Naive thymus-derived CD4-positive, alpha-beta T cell (primary cell): ENCODE data around the gene COPG1. TPM values are rescaled to one million over a fixed set of nuclear protein-coding genes. Genes with fewer than 3 reads are reported as not detected.

Source experiments
- ATAC-seq: fragments of 150-1000 bp; cut with Tn5 transposase; 2 replicates; pipeline ENCODE4 v1.10.0; 2021; ENCODE audit warnings: mild to moderate bottlenecking, moderate library complexity
- CTCF ChIA-PET: fragments of 350-600 bp; sonication (Branson Sonifier 250); formaldehyde crosslinking; loops from one replicate; lab custom pipeline; 2021; ENCODE audit warnings: antibody characterized with exemption; lab: Charles Lee
- POLR2A ChIA-PET: fragments of 350-600 bp; sonication (Branson Sonifier 250); formaldehyde crosslinking; loops from one replicate; lab custom pipeline; 2021; ENCODE audit warnings: antibody characterized with exemption, inconsistent platforms; lab: Charles Lee
- DNase-seq, 9 donors: peaks; one replicate each; pipeline versions ENCODE4 v3.0.0 to v3.0.0-alpha.2; 2020 to 2022; ENCODE audit warnings: mixed read lengths in 1 of 9
- H3K27ac ChIP-seq: one replicate; pipeline ENCODE4 v1.7.0; 2013; ENCODE audit warnings: mild to moderate bottlenecking, low read depth, low read length, moderate library complexity
- H3K27me3 ChIP-seq, 2 donors: one replicate each; pipeline ENCODE4 v1.7.0; 2013; ENCODE audit warnings: low read length in 2 of 2, mild to moderate bottlenecking in 2 of 2, moderate library complexity in 2 of 2; ENCODE audit not compliant: control insufficient read depth in 2 of 2, insufficient read depth in 2 of 2
- H3K36me3 ChIP-seq, 3 experiments: 1 replicate in 2 of 3; 2 replicates in 1 of 3; pipeline ENCODE4 v1.7.0; 2013; ENCODE audit warnings: low read length in 3 of 3, mild to moderate bottlenecking in 3 of 3, moderate library complexity in 1 of 3; ENCODE audit not compliant: insufficient read depth in 3 of 3, control insufficient read depth in 2 of 3
- H3K4me1 ChIP-seq, 2 donors: one replicate each; pipeline ENCODE4 v1.7.0; 2013; ENCODE audit warnings: low read length in 2 of 2, mild to moderate bottlenecking in 2 of 2, moderate library complexity in 1 of 2; ENCODE audit not compliant: control insufficient read depth in 2 of 2, insufficient read depth in 2 of 2
- H3K4me3 ChIP-seq: 2 replicates; pipeline ENCODE4 v1.7.0; 2013; ENCODE audit warnings: mild to moderate bottlenecking, low read length
- H3K9me3 ChIP-seq, 3 experiments: 1 replicate in 2 of 3; 2 replicates in 1 of 3; pipeline ENCODE4 v1.7.0; 2013; ENCODE audit warnings: low read length in 3 of 3; ENCODE audit not compliant: control insufficient read depth in 2 of 3
- H3K27ac Mint-ChIP-seq, 9 donors: one replicate each; pipeline ENCODE4 v1.8.0; 2020 to 2022; ENCODE audit warnings: mixed read lengths in 9 of 9, mild to moderate bottlenecking in 8 of 9, moderate library complexity in 5 of 9, inconsistent platforms in 2 of 9
- H3K27me3 Mint-ChIP-seq, 5 donors: one replicate each; pipeline ENCODE4 v1.8.0; 2021 to 2022; ENCODE audit warnings: mixed read lengths in 5 of 5, mild to moderate bottlenecking in 1 of 5
- H3K36me3 Mint-ChIP-seq, 5 donors: one replicate each; pipeline ENCODE4 v1.8.0; 2020 to 2022; ENCODE audit warnings: mixed read lengths in 5 of 5, mild to moderate bottlenecking in 3 of 5, inconsistent platforms in 1 of 5
- H3K4me1 Mint-ChIP-seq, 7 donors: one replicate each; pipeline ENCODE4 v1.8.0; 2020 to 2022; ENCODE audit warnings: mixed read lengths in 7 of 7, mild to moderate bottlenecking in 3 of 7, inconsistent platforms in 1 of 7
- H3K4me3 Mint-ChIP-seq, 10 donors: one replicate each; pipeline ENCODE4 v1.8.0; 2020 to 2022; ENCODE audit warnings: mild to moderate bottlenecking in 10 of 10, mixed read lengths in 10 of 10, moderate library complexity in 6 of 10, inconsistent platforms in 2 of 10
- H3K9me3 Mint-ChIP-seq, 11 donors: one replicate each; pipeline ENCODE4 v1.8.0; 2020 to 2022; ENCODE audit warnings: mixed read lengths in 11 of 11, mild to moderate bottlenecking in 4 of 11, inconsistent platforms in 1 of 11, moderate library complexity in 1 of 11
- intact Hi-C, 2 donors: fragments of 100-400 bp; cut with micrococcal nuclease; formaldehyde crosslinking; loops; one replicate each; pipeline ENCODE4 v1.15.1; 2023
- polyA plus RNA-seq, 2 donors: library from polyadenylated mRNA; unstranded; fragments of 300-500 nt; fragmentation: Illumina TruSeq; gene quantifications; one replicate each; pipeline ENCODE4 v1.2.3, GENCODE V29; 2021
- total RNA-seq, 6 experiments: library from RNA in 5 of 6; stranded (reverse) in 5 of 6; gene quantifications; 1 replicate in 5 of 6; 2 replicates in 1 of 6; pipeline ENCODE4 v1.2.3 and lab custom pipeline; 2021 to 2026

The COPG1 gene
- total and polyA plus RNA-seq, 7 experiments from 2014 or later = 57.4 to 177 (median 99.8) TPM

DNA sequence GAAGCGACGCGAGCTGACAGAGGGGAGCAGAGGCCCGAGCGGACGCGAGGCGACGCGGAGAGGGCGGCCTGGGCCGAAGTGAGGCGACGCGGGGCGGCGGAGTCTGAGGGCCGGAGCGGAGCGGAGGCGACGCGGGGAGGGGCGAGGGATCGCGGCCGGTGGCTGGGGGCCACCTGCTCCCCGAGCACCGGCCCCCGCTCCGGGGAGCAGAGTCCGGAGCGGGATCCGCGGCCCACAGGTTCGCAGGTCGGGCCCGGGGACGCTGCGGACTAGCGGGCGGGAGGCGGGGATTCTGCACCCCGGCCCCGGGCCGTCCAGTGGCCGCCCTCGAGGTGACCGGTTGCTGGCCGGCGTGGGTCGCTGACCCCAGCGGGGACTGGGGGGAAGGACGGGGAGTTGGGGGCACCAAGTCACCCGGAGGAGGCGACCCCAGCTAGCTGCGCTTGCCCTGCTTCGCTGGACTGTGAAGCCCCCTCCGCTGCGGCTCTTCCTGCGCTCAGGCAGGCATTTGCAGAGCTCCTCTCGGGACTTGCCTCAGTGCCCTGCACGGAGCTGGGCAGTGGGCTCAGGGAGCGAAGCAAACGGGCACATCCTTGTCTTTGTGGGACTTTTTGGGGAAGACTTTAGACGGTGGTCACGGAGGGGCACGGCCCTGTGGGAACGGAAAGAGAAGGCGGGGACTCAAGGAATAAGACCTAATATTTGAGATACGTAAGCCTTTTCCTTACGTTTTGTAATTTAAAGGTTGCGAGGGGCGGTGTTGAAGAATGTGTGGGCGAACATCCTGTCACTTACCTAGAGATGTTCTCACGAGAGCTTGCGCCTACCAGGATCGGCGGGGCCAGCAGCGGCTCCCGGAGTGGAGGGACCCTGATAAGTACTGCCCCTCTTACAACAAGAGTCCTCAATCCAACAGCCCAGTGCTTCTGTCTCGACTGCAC, 29.8 kb downstream of the COPG1 start:
- Mint-ChIP-seq H3K9me3 (no peaks in the 10 kb centered on the region), H3K4me1 (peaks cover 21 to 56% (median 43%) of the 10 kb centered on the region in 7 donors), H3K27ac (peak overlapping the region; percentile 89 to 100 (median 98)), H3K4me3 (peak overlapping the region; percentile 95 to 99 (median 98)), H3K36me3 (peaks cover 0 to 23% (median 3%) of the 10 kb centered on the region in 5 donors), H3K27me3 (no peaks in the 10 kb centered on the region)
- ATAC-seq (peak; percentile 14), DNase-seq (peak; percentile 25 to 64 (median 58))
- peaks cover 0 to 38% (median 12%) of the 10 kb centered on the region in 3 experiments for H3K36me3 ChIP-seq
- H3K27ac ChIP-seq = peak overlapping the region; percentile 99
- no peaks in the 10 kb centered on the region for H3K9me3 ChIP-seq
- intact Hi-C loops = loop anchor here (1.0 to 10.0 kb wide), 14 partner anchors 30 to 1227 kb away; partner anchors contain the start of genes COPG1 (in 2 of the 2), IFT122 (in 2 of the 2), ISY1 (in 2 of the 2) and TMCC1 (in 2 of the 2)
- ChIA-PET CTCF (interaction anchor here (0.6 to 3.2 kb wide), 3 partner anchors 33 to 159 kb away, joined by 3 to 19 read pairs (median 4); a partner anchor contains a TSS), POLR2A (interaction anchor here (0.6 to 9.0 kb wide), 21 partner anchors 10 to 789 kb away, joined by 3 to 251 read pairs (median 4); partner anchors contain the start of genes CNBP, COPG1, IFT122 and MBD4)
- no peaks in the 10 kb centered on the region for H3K27me3 ChIP-seq
- peaks cover 14 to 29% of the 10 kb centered on the region in 2 donors for H3K4me1 ChIP-seq
- peak overlapping the region; percentile 99 for H3K4me3 ChIP-seq

GRCh38 chr3:129280183-129280582, 30.8 kb downstream of the COPG1 start:
- peak overlapping the region in 8 of 9 donors; percentile 86 to 100 (median 98) for H3K27ac Mint-ChIP-seq
- CTCF ChIA-PET = interaction anchor here (1.1 to 3.2 kb wide), 2 partner anchors 34 to 36 kb away, joined by 4 to 19 read pairs; a partner anchor contains a TSS
- no peak for ATAC-seq

GRCh38 chr3:129281726-129282125, 32.3 kb downstream of the COPG1 start:
- H3K4me3 Mint-ChIP-seq = peak overlapping the region in 7 of 10 donors; percentile 18 to 74 (median 57)
- H3K9me3 ChIP-seq = no peaks in the 10 kb centered on the region
- DNase-seq = no peak
- H3K27ac Mint-ChIP-seq = peak overlapping the region; percentile 16 to 100 (median 85)
- no peak for ATAC-seq
- H3K27ac ChIP-seq = peak overlapping the region; percentile 54
- H3K4me3 ChIP-seq = no peak overlapping the region
- no peaks in the 10 kb centered on the region for H3K9me3 Mint-ChIP-seq
- ChIA-PET POLR2A (interaction anchor here (0.6 to 9.0 kb wide), 2 partner anchors 32 to 550 kb away, joined by 3 to 251 read pairs; a partner anchor contains a TSS), CTCF (no interaction called here)
- H3K36me3 Mint-ChIP-seq = peaks cover 0 to 16% (median 4%) of the 10 kb centered on the region in 5 donors
- H3K36me3 ChIP-seq = peaks cover 0 to 22% (median 4%) of the 10 kb centered on the region in 3 experiments
- H3K27me3 ChIP-seq = no peaks in the 10 kb centered on the region
- H3K4me1 Mint-ChIP-seq = peaks cover 29 to 74% (median 59%) of the 10 kb centered on the region in 7 donors
- H3K4me1 ChIP-seq = peaks cover 14 to 29% of the 10 kb centered on the region in 2 donors
- intact Hi-C loops = no loop called here
- H3K27me3 Mint-ChIP-seq = no peaks in the 10 kb centered on the region

More at GRCh38 chr3:129280183-129280582, 30.8 kb downstream of the COPG1 start:
- Histone ChIP-seq H3K9me3 (no peaks in the 10 kb centered on the region), H3K4me1 (peaks cover 14 to 29% of the 10 kb centered on the region in 2 donors), H3K27me3 (no peaks in the 10 kb centered on the region), H3K4me3 (peak overlapping the region; percentile 99), H3K36me3 (peaks cover 0 to 28% (median 4%) of the 10 kb centered on the region in 3 experiments), H3K27ac (peak overlapping the region; percentile 99)
- H3K4me3 Mint-ChIP-seq = peak overlapping the region; percentile 51 to 99 (median 98)
- peaks cover 0 to 21% (median 0%) of the 10 kb centered on the region in 5 donors for H3K36me3 Mint-ChIP-seq
- no peaks in the 10 kb centered on the region for H3K27me3 Mint-ChIP-seq
- H3K4me1 Mint-ChIP-seq = peaks cover 24 to 65% (median 52%) of the 10 kb centered on the region in 7 donors
- no peaks in the 10 kb centered on the region for H3K9me3 Mint-ChIP-seq
- intact Hi-C loops = no loop called here
- no peak for DNase-seq
- POLR2A ChIA-PET = interaction anchor here (1.0 to 9.0 kb wide), 12 partner anchors 9 to 476 kb away, joined by 3 to 251 read pairs (median 6); partner anchors contain the start of genes CNBP, COPG1, IFT122 and MBD4

DNA sequence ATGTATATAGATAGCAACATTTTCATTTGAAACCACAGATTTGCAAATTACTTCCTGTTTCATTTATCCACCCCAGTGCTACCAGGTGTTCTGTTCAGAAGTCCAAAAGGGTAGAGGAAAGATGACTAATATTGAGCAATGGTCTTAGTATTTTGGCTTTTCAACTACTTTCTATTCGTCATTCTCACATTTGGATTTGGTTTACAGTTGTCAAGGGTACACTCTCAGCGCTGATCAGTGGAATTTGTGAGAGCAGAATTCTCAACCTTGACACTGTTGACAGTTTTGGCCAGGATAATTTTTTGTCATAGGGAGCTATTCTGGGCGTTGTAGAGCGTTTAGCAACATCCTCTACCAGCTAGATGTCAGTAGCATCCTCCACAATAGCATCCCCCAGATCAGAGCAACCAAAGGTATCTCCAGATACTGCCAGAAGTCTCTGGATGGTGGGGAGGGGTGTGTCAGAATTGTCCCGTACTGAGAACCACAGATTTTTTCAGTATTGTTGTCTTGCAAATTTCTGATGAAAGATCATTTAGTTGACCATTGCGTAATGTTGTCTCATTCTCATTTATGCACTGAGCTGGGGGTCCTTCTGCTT, 33.4 kb downstream of the COPG1 start:
- ATAC-seq (no peak), DNase-seq (no peak)
- H3K27ac ChIP-seq = peak overlapping the region; percentile 54
- POLR2A ChIA-PET = interaction anchor here (0.6 to 9.0 kb wide), 8 partner anchors 10 to 1112 kb away, joined by 3 to 251 read pairs (median 5); a partner anchor contains a TSS
- peaks cover 0 to 12% (median 5%) of the 10 kb centered on the region in 5 donors for H3K36me3 Mint-ChIP-seq
- H3K4me1 Mint-ChIP-seq = peaks cover 32 to 73% (median 60%) of the 10 kb centered on the region in 7 donors
- intact Hi-C loops = no loop called here
- H3K4me3 ChIP-seq = peak overlapping the region; percentile 13
- H3K9me3 Mint-ChIP-seq = no peaks in the 10 kb centered on the region
- no peaks in the 10 kb centered on the region for H3K9me3 ChIP-seq
- peaks cover 14 to 27% of the 10 kb centered on the region in 2 donors for H3K4me1 ChIP-seq
- no peaks in the 10 kb centered on the region for H3K27me3 Mint-ChIP-seq
- H3K27ac Mint-ChIP-seq = peak overlapping the region; percentile 16 to 100 (median 85)
- H3K36me3 ChIP-seq = peaks cover 0 to 24% (median 4%) of the 10 kb centered on the region in 3 experiments
- no peaks in the 10 kb centered on the region for H3K27me3 ChIP-seq
- peak overlapping the region in 9 of 10 donors; percentile 1 to 79 (median 45) for H3K4me3 Mint-ChIP-seq
- CTCF ChIA-PET = interaction anchor here (0.6 kb wide), 1 partner anchor 19 kb away, joined by 3 read pairs; no protein-coding TSS in a partner anchor

DNA sequence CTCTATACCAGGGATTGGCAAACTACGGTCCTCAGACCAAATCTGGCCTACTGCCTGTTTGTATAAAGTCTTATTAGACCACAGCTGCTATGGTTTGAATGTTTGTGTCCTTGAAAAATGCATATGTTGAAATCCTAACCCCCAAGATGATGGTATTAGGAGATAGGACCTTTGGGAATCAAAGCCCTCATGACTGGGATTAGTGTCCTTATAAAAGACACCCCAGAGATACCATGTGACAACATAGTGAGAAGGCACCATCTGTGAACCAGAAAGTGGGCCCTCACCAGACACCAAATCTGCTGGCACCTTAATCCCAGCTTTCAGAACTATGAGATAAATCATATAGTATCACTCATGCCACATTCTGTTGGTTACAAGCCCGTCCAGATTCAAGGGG, 36.7 kb downstream of the COPG1 start:
- Histone ChIP-seq H3K27ac (no peak overlapping the region), H3K9me3 (no peaks in the 10 kb centered on the region), H3K36me3 (peaks cover 0 to 46% (median 12%) of the 10 kb centered on the region in 3 experiments), H3K27me3 (no peaks in the 10 kb centered on the region), H3K4me3 (no peak overlapping the region), H3K4me1 (peaks cover 8 to 20% of the 10 kb centered on the region in 2 donors)
- Mint-ChIP-seq H3K27me3 (no peaks in the 10 kb centered on the region), H3K4me1 (peaks cover 24 to 59% (median 46%) of the 10 kb centered on the region in 7 donors), H3K9me3 (no peaks in the 10 kb centered on the region), H3K4me3 (no peak overlapping the region), H3K27ac (peak overlapping the region in 3 of 9 donors; percentile 36 to 52 (median 48)), H3K36me3 (peaks cover 0 to 13% (median 5%) of the 10 kb centered on the region in 5 donors)
- DNase-seq (no peak), ATAC-seq (no peak)
- ChIA-PET POLR2A (interaction anchor here (1.4 kb wide), 1 partner anchor 30 kb away, joined by 6 read pairs; a partner anchor contains a TSS), CTCF (interaction anchor here (0.7 kb wide), 1 partner anchor 217 kb away, joined by 3 read pairs; no protein-coding TSS in a partner anchor)
- intact Hi-C loops = no loop called here
